Prostate gland (tissue), 2 donors: Measurements from ENCODE around the gene EGF.

Experiments used
- CTCF ChIP-seq, 4 experiments: fragments of 200-600 bp in 2 of 4; fragments of 450-650 bp in 2 of 4; sonication (generic) in 2 of 4; IDR thresholded peaks; 1 replicate in 3 of 4; 2 replicates in 1 of 4; pipeline ENCODE4 v1.5.1; 2016 to 2019; ENCODE audit warnings: antibody characterized with exemption in 4 of 4, mild to moderate bottlenecking in 2 of 4, moderate library complexity in 2 of 4
- POLR2A ChIP-seq: fragments of 450-650 bp; IDR thresholded peaks from one replicate; pipeline ENCODE4 v1.6.1; 2016; ENCODE audit warnings: antibody characterized with exemption, mild to moderate bottlenecking
- POLR2AphosphoS5 ChIP-seq: sonication (generic); formaldehyde crosslinking; IDR thresholded peaks from one replicate; pipeline ENCODE4 v1.6.1; 2017; ENCODE audit warnings: antibody characterized with exemption

DNA sequence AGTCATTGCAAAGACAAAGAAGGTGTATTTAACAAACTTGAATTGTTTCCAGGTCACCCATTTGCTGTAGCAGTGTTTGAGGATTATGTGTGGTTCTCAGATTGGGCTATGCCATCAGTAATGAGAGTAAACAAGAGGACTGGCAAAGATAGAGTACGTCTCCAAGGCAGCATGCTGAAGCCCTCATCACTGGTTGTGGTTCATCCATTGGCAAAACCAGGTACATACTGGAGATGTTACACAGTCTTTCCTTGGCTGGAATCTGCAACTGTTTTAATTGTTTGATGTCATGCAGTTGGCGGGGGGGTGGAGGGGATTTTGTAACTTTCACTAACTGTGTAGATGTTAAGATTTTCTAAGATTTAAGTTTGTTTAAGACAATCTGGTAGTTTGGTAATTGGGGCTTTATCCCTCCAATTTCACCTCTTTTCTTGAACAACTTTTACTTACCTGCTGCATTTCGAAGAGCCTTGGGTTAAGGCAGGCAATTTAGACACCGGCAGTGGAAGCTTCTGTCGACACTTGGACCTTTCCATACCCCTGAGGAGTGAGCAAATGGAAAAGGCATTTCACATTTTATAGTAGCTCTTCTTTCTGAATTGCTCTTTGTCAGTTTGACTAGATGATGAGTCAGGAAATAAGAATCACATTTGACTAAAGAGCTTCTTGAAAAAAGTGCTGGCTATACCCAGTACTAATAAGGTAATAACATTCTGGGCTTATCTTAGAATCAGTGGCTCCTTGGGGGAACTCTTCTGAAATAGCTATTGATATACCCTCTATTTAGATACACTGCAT, 67.4 kb downstream of the EGF start:
- TF ChIP-seq CTCF (IDR thresholded peaks at IDR 0.05) = no peak
- no peak for TF ChIP-seq POLR2A
- no peak for TF ChIP-seq POLR2AphosphoS5
